ENCODE data around the gene VPS41.
A peak's percentile ranks its signal among the peaks of the same experiment; 100 is the strongest.

The VPS41 gene

DNA sequence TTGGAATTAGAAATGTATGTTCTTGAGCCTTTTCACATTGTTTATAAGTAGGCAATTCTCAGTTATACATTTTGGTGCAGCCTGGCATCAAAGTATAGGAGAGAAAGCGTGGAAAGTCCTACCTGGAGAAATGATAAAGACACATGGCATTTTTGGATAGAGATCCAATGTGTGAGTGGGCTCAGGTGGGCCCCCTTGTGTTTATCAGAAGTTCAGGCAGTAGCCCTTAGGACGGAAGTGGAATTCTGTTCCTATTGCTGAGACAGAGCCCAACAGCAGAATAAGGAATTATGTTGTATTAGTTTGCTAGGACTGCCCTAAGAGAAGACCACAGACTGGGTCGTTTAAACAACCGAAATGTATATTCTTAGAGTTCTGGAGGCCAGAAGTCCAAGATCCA, 192.6 kb downstream of the VPS41 start:
- no peak for DNase-seq

DNA sequence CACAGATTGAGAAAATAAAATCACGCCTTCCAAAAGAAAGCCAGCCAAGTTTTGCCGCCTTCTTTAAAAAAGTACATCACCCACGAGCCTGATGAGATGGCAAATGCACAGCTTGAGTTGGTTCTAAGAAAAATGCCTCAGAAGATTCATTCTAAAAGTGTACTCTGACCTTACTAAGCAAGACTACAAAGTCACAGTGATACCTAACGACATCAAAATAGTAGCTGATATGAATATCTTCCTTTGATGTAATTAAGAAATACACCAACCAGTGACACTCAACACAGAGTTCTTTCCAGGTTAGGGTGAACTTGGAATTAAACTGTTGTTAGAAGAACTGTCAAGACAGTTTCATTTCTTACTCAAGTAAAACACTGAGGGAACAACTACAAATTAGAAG, 199.9 kb downstream of the VPS41 start:
- no peak for DNase-seq

DNA sequence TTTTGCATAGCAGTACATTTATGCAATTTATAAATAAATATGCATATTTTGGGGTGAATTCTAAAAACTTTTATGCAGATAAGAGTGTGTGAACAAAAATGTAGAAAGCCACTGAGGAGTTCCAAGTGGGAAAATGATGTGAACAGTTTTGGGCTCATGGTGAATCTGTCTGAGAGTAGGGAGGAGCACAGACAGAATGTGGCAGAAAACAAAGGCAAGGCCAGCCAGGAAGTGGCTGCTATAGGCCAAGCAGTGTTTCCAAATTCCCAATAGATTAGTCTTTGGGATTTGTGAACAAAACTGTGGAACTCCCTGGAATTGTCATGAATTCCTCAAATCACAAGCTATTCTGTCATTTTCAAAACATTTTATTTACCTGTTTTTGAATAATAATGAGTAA, 204.2 kb downstream of the VPS41 start:
- DNase-seq, result no peak

DNA sequence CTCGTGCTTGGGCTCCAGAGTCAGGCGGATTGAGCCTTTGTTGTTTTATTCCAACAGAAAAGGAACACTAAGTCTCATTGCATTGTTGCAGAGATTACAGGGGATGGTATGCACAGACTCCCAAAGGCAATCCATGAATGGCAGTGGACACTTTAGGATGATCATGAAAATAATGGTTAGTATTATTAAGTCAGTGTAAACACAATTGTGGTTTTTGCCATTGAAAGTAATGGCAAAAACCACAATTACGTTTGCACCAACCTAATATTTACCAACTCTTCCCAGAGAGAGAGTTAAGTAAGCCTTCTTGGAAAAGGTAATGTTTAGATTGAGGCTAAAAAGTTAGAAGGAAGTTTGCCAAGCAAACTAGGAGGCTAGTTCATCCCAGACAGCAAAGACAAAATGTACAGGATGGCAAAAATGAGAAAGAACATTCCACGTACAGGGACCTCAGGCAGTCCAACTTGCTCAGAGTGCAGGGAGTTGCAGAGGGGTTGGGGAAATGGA, 204.9 kb downstream of the VPS41 start:
- DNase-seq, result no peak

DNA sequence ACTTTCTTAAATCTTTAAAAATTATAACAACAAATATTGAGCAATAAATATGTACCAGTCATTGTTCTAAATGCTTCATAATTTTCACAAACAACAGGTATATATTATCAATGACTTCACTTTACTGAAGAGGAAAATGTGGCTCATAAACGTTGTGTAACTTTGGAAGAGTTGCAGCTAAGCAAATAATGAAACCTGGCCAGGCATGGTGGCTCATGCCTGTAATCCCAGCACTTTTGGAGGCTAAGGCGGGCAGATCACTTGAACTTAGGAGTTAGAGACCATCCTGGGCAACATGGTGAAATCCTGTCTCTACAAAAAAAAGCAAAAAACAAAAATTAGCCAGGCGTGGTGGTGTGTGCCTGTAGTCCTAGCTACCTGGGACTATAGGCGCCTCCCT, 205.9 kb downstream of the VPS41 start:
- no peak for DNase-seq

DNA sequence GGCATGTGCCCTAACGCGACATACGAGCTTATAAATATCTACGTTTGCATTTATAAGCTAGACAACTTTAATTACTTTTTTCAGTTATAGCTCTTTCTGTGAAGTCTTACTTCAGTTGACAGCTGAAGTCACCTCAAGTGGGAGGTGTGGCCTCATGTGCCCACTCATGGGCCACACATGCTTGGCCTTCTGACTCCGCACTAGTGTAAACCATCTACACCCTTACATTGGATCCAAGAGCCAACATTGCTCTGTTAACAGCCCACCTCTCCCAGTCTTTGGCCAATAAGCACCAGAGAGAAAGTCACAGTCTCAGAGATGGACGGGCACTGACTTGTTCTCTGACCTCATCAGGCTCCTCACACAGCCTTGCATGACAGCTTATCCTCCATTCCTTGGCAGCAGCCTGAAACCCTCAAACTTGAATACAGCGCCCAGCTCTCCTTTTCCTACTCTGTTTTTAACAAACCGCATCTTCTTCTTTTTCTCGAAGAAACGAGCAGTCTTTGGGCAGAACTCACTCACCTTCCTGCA, 206.9 kb downstream of the VPS41 start:
- DNase-seq, result no peak

DNA sequence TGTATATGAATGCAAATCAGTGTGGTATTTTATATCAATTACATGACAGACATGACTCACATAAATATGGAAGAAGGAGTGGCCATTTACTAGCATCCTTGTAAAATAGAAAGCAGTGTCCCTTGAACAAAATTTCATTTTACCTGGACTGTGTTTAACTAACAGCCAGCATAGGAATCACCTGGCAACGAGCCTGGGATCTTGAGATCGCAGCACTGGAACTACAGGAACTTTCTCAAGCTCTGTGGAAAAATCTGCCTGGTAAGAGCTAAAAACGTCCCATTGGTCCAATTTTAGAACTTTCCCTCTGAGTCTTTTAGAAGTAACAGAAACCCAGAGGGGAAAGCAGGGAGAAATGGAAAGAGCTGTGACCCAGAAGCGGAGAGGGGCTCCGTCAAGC, 208.9 kb downstream of the VPS41 start:
- no peak for DNase-seq

DNA sequence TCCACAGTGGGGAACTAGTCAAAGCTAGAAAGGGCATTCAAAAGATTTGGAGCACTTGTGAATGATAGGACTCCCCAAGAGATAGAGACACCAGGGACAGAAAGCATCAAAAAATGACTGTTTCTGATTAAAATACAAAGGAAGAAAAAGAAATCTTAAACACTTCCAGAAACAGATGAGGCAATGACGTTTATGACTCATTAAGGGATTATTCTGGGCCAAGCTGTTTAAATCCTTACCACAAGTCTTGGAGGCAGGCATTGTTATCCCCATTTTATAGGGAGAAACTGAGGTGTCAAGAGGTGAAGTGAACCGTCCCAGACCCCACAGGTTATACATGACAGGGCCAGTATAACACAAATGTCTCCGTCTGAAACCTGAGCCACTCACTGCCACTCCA, 209.5 kb downstream of the VPS41 start:
- no peak for DNase-seq

DNA sequence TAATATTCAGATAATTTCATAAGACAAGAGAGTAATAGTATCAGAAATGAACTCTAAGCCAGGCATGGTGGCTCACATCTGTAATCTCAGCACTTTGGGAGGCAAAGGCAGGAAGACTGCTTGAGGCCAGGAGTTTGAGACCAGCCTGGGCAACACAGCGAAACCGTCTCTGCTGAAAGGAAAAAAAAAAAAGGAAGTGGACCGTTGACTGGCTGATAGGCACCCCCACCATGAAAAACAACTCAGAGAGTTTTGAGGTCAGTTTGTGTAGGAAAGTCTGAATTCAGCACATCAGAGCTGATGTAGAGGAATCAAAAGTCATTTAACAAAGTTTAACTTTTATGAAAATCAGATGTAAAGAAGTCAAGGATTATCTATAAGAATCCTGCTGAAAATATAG, 214.7 kb downstream of the VPS41 start:
- DNase-seq, result no peak

DNA sequence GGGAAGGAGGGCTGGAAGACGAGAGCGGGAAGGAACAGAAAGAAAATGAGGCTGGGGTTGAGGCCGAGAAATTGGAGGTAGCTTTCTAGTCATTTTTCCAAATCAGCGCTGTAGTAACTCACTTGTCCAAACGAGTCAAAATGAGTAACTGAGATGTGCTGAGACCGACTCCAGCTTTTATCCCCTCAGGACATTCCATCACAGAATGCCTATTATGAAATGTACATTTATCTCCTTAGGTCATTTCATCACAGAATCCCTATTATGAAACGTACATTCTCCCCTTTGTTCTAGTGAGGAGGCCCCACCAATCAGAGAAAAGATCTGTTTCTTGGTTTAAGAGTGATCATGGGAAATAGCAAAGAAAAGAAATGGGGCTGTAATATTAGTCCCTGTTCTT, 222.1 kb downstream of the VPS41 start:
- DNase-seq, result no peak

DNA sequence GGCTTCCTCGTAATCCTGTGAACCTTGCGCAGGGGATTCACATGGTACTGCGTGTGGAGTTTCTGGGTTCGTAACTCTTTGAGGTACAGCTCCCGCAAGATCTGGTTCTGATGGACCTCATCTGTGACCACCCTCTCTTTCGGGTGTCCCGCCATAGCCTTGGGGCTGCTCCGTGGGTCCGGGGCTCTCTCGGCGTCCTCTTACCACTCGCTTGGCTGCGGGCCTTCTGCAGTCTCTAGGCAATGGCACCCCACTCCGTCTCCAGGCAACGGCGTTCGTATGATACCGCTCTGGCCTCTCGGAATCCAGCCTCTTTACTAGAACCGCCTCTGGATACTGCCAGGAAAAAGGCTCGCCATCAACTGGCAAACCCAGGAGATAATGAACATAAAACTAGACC, 223.1 kb downstream of the VPS41 start:
- no peak for DNase-seq

DNA sequence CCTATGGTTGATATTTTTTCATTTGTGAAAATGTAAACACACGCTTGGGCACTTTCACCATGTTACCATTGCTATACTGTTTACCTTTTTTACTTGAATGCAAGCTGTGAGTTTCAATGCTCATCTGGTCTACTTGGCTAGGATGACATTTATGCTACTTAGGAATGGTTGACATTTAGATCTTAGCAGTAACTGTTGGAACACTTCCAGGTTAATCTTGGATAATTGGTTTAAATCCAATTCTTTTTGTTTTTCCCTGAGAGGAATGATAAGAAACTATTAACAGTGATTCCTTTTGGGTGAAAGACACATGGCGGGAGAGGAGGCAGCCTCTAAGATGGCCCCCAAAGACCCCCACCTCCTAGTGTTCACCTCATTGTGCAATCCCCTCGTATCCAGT, 226.4 kb downstream of the VPS41 start:
- DNase-seq, result no peak

DNA sequence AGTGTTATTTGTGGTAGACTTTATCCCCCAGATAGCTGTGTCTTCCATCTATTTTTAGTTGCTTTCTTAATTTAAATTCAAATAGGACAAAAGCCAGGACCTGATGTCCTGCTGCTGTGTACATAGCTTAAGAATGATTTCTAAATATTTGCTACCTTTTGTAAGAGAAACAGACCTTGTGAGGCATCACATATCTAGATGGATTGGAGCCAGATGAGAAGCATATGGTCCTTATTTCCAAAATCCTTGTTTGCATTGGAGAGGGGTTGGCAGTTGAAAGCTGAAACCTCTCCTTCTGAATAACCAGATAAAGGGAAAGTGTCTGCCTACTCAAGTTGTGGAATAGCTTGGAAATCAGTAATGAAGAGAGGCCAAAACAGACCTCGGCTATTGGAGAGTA, 227.1 kb downstream of the VPS41 start:
- peak; percentile 76 for DNase-seq

DNA sequence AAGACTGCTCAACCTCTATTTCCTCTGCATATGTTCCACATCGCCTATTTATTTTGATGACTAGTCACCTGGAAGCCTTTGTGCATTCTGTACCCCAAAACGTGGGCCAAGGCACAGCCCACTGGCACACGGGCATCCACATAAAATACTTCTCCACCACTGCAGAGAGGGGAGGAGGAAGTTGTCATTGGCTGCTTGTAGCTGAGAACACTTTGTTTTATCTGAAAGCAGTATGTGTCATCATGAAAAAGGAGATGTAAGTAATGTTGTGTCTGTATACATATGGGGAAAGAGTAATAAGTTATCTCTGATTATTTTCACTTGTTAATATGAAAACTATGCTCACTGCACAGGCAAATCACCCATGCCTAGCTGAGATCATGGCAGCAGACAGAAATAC, 229.6 kb downstream of the VPS41 start:
- no peak for DNase-seq

DNA sequence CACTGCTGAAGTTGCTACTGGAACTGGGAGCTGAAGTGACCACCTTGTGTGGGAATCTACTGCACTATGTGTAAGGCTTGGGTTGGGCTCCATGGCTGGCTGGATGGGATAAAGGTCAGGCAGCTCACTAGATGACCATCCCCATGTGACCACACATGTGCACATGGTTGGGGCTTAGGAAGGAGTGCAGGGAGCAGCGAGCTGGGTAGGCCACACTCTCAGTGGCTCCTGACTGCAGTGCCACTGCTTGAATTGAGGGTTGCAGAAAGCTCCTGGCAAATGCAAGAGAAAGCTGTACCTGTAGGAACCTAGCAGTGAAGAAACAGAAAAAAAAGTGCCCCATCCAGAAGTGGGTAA, 230.3 kb downstream of the VPS41 start:
- DNase-seq, result no peak

DNA sequence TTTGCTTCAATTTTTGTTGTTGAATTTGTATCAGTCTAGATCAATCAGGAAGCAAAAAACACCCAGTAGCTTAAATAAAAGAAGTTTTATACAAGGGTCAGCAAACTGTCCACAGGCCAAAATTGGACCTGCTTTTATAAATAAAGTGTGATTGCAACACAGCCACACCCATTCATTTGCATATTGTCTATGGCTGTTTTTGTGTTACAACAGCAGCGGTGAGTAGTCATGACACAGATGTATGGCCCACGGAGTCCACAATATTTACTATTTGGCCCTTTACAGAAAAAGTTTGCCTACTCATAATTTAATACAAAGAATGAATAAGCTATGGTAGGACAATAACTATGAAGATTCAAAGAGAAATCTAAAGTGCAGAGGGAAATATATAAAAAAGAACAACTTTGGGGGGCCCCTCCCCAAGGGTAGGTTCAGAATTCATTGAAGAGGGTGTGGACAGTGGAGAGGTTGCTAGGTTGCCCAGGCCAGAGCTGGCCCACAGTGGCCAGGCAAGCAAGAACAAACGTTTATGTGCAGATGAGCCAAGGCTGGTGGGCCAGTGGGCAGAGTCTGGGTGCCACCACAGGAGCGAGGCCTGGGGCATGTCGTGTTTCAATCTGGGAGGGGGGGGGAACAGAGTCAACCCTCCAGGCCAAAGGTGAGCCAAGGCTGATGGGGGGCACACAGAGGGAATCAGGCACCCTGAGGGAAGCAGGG, 230.9 kb downstream of the VPS41 start:
- DNase-seq, result no peak

DNA sequence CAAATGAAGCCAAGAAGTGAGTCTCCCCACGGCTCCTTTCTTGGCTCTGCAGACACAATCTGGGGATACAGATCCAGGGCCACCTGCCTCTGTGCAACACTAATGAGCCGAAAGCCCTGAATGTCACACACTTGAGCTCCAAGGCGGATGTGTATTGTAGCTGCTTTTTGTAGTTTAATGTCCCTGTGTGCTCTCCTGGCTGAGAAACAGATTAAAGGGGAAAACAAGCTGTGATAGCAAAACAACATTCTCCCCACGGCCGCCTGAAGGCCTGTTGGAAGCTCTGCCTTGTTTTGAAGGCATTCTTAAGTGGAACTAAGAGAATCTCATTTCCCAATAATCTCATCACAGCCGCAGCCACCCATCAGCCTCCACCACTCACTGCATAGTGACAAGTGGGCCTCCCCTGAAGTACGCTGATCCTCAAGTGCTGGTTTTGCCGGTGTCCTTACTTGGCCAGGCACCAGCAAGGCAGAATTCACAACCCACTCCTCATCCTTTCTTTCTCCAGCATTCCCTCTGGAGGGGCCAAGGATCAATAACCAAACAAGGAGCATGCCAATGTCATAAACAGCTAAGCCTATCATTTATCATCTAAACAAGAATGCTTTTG, 233.4 kb downstream of the VPS41 start:
- DNase-seq, result no peak

DNA sequence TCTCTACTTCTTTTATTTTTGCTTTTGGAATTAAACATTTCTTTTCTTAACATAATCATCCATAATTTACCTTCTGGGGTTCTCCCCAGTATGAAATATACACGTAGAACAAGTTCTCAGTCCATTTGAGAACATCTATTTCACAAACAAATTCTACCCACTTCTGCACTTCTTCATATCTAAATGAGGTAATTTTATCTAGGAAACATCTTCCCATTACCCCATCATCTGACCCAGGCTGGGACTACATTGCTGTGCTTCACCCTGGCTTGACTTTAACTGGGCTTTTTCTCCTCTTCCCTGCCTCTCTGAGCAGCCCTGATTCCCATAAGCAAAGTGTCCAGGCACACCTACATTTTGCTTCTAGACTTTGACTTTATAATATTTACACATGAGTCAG, 234.5 kb downstream of the VPS41 start:
- no peak for DNase-seq

DNA sequence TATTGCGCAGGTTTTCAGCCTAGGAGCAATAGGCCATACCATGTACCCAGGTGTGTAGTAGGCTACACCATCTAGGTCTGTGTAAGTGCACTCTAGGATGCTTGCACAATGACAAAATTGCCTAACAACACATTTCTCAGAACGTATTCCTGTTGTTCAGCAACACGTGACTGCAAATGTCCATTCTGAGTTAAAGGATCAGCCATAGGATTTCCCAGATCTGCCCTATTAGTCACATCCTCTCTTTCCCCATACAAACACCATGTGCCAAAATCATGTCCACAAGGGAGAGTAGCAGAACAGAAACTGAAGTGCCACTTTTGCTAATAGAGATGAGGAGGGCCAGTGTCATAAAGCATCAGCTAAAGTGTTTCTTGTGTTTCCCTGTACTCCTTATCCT, 235.2 kb downstream of the VPS41 start:
- DNase-seq, result no peak

All from NCI-H146 (cell line).